Stimulated activated CD4-positive, alpha-beta T cell treated with anti-CD3 and anti-CD28 coated beads, Interleukin-12 subunit alpha, Interleukin-12 subunit beta, amount 100 ng/mL, for 48 hours (primary cell): ENCODE measurements around the gene TSPAN2.

Experiments used
- DNase-seq, 3 donors: peaks; one replicate each; pipeline ENCODE4 v3.0.0-alpha.2; 2020; ENCODE audit warnings: low read depth in 2 of 3, low spot score in 1 of 3

Gene TSPAN2

DNA sequence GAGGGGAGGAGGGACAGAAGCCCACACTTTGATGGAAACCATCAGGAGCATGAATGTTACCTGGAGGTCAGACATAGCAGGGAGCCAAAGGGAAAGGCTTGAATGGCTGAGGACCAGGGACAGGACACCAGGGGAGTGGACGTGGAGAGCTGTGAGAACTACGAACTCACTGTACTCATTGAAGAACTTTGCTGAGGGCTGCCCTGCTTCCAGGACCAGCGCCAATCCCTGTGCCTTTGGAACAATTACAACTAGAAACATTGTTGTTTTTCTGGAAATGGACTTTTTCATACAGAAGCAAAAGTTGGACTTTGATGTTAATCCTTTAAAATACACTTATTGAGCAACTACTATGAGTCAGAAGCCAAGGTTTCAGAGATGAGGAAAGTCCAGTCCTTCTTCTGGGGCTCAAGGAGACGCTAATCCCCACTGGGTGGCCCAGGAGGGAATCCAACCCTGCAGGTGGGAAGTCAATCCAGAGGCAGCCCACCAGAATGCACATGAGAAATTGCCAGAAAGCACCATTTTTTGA, 12.9 kb downstream of the TSPAN2 start:
- no peak for DNase-seq

DNA sequence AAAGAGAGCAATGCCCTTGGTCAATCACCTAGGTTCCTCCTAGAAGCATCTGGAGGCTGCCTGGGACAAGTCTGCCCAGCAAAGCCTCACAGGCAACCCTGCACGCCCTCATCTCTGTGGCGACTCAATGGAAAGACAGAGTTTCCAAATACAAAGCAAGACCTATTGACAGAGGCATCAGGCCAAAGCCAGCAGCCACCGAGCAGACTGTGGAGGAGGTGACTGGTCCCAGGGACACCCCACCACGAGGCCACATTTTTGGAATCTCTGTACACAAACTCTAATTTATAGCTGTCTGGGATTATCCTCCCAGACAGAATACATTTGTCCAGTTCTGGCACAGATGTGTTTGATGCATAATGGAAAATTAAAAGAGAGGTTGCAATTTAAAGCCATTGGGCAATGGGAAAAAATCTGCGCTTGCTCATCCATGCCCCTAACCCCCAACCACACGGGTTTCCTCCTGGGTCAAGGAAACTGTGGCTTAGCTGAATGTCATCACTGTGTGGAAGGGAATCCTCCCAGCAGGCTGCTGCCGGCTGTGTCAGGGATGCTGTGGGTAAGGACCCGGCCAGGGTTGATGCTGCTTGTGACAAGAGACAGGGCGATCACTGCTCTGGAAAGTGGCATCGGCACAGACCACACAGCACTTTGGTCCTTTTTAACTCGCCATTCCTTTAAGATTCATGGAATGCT, 14.3 kb downstream of the TSPAN2 start:
- no peak for DNase-seq

DNA sequence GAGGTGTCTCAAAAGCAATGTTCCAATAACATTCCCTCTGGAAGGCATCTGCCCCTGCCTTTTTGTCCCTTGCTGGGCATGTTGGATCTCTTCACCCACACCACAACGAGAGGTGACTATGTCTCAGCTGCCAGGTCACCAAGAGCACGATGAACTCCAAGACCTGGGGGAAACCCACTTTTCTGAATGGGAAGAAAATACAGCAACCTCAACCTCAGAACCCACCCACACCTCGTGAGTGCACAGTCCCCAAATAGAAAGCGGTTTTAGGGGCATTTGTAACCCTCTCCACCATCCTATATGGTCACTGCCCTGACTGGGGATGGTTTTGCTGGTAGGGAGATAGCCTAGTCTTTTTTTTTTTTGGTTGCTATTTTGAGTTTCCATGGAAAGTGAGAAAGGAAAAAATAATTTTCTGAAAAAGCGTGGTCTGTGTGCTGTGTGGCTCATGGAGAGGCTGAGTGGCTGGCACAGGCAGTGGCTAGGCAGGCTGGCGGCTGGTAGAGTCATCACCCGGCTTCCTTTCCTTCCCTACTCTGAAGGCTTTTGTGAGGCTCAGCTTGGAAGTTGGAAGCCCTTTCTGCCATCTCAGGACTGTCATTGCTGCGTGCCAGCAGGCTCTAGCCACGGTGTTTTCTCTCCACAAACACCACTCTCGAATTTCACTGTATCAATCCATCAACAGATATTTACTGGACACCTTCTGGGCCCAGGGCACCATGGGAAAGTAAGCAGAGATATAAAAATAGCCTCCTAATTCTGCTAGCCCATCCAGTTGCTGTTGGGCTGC, 15.8 kb downstream of the TSPAN2 start:
- DNase-seq, result no peak

DNA sequence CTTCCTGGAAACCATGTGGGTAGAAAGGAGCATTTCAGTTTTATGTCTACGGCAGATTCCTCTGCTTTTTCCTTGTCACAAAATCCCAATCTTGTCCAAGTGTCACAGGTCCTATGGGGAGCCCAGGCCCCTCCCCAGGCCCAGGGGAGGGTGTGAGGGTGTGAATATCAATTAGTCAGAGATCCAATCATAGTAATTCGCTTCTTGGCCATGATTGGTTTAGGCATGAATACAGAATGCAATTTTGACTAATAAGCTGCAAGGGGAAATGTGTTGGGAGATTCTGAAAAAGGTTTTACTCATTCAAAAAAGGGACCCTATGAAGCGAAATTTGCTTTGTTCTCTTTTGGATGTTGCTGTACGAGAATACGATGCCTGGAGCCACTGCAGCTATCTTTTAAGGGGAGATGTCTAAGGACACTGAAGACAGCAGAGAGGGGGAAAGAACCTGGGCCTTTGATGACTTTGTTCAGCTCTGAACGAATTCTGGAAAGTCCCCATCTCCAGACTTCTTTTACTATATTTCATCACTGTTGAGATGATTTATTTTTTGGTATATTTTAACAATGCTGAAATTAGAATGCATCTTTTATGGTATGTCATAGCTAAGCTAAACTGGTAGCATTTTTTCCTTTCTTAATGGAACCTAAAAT, 18.2 kb downstream of the TSPAN2 start:
- no peak for DNase-seq

DNA sequence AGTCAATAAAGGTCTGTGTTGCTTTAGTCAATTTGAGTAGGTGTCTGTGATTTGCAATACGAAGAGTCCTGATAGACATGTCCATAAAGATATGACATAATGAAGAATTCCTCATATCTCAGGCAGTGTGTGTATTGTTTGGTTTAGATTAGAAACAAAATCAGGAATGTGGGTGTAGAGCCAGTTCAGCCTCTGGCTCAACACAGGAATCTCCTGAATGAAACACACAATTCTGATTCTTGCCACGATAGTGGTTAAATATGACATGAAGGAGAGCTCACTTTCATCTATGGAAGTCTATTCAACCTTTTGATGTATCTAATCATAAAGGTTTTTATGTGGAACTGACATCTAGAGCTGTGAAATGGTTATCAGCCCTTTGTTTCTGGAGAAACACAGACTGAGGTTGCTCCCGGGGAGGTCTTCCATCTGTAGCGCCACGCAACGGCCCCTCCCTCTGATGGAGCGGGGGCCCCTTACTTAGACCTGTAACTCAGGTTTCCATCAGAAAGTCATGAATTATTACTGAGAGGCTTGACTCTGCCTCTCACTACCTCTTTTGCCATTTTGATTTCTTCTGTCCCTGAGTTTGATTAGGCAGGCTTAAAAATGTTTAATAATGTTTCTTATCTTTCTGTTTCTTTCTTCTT, 19.5 kb downstream of the TSPAN2 start:
- no peak for DNase-seq

DNA sequence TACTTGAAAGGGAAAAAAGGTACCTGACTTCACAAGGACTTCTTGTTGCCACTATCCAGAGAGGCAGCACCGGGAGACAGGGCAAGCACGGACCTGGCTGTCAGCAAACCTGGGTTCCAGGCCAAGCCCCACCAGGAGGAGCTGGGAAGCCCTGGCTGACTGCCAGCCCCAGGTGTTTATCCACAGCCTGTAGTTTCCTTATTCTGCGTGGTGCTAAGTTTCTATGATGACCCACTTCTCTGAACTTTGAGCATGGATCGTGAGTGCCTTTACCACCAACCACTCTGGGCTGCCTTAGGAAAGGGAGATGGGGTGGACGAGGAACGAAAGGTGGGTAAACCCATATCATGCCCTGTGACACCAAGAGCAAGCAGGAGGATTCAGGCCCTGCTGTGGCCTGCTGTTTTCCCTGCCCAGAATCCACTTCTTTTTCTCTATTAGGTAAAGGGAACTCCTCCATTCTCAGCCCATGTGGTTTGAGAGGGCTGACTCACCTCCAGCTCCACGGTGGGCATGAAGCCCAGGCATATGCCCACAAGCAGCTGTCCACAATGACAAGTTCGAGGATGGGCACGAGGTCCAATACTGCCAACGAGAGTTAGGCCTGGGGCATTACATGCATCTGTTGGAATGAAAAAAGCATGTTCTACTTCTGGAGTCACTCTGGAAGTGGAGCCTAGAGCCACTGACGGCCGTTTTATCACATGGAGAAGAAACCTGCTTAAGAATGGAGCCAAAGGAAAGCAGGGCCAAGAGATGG, 20.3 kb downstream of the TSPAN2 start:
- no peak for DNase-seq

DNA sequence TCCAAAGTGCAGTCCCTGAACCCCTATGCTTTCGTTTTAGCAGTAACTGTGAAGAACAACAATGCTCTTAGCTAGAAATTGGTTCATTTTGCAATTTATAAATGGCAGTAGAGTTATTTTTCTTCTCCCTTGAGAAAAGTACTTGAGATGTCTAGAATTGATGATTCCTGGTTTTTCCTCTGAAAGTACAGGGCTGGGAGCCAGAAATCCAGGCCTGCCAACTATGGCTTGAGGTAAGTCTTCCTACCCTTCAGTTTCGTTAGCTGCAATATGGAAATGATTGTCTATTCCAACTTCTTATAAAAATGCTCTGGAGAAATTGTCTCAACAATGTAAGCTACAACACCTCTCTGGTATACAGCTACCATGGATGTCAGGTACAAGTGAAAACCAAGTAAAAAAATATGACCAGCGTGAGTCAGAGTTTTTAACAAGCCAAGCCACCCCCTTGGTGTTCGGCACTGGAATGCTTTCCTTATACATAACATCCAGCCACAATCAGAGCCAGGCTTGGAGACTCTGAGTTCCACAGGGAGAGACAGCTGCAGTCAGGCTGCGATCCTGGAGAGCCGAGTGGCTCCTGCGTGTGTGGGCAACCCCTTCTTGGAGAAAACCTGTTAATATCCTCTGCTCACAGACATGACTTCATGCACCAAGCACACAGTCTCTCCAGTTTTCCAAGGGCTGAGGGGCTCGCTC, 22.0 kb downstream of the TSPAN2 start:
- no peak for DNase-seq

DNA sequence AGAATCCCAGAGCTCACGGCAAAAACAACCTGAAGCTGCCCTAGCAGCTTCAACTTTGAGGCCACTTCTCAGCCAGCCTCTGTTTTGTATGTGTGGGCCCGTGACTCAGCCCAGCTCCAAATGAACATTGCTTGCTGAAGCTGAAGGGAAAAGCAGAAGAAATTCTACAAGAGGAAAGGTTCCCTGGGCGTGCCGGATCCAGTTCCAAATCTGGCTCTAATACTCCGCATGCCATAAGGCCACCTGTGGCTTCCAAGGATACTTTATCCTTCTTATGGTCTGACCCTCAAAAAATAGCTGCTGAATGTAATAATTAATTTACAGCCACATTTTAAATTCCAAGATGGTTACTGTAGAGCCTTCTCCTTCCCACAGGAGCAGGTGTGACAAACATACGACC, 24.3 kb downstream of the TSPAN2 start:
- no peak for DNase-seq

DNA sequence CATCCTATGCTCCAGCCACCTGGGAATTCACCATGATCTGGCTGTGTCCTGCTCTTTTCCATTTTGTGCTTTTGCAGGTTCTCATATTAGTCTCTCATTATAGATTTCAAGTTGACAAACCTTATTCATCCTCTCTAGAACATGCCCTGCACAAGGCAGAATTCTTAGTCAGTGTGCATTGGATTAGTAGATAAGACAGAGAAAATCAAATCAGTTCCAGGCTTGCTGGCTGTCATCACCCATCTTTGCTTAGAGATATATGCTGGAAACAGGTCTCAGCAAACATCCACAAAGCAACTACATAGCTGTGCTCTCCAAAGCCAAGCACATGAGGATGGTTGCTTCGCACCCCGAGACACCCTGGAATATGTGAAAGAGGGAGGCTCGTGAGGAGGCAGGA, 24.8 kb downstream of the TSPAN2 start:
- no peak for DNase-seq

DNA sequence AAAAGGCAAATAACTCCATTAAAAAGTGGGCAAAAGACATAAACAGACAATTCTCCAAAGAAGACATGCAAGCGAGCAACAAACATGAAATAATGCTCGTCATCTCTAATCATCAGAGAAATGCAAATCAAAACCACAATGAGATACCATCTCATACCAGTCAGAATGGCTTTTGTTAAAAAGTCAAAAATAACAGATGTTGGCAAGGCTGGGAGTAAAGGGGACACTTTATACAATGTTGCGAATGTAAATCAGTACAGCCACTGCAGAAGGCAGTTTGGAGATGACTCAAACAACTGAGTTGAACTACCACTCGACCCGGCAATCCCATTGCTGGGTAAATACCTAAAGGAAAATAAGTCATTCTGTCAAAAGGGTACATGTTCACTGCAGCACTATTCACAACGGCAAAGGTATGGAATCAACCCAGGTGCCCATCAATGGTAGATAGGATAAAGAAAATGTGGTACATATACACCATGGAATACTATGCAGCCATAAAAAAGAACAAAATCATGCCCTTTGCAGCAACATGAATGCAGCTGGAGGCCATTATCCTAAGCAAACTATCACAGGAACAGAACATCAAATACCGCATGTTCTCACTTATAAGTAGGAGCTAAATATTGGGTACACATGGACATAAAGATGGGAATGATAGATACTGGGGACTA, 25.9 kb downstream of the TSPAN2 start:
- peak in 1 of 3 donors; percentile 13 for DNase-seq

DNA sequence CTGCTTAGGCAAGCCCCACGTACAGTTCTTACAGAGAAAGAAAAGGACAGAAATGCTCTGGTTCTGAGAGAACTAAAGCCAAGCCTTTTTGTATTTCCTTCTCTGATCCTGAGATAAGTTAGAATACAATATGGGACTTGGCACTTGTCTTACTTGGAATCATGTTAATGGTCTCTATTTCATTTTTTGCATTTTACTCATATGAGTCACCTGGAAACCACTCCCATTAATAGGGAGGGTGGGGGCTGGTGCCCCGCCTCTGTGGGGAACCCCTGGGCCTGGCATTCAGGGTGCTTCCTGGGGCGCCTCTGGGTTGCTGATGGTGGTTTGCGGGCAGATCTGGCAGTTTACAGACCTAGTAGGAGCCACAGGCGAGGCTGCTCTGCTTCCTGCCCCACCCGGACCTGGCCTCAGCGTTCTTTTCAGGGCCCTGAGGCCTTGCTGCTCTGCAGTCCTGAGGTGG, 26.7 kb downstream of the TSPAN2 start:
- peak; percentile 73 to 77 (median 76) for DNase-seq

DNA sequence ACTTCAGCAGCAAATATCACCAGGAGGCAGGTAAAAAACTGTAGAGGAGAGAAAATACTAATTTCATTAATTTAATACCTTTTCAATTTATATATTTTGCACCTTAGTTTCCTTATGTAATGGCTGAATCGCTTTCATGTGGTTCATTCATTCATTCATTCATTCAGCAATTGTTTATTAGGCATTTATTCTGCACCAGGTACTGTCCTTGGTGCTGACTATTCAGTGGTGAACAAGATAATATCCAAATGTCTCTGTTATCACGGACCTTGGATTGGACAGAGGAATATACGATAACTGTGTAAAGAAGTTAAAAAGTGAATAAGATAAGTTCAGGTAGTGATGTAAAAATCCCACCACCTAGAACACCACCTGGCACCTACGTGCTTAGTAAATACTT, 28.8 kb downstream of the TSPAN2 start:
- DNase-seq, result no peak

DNA sequence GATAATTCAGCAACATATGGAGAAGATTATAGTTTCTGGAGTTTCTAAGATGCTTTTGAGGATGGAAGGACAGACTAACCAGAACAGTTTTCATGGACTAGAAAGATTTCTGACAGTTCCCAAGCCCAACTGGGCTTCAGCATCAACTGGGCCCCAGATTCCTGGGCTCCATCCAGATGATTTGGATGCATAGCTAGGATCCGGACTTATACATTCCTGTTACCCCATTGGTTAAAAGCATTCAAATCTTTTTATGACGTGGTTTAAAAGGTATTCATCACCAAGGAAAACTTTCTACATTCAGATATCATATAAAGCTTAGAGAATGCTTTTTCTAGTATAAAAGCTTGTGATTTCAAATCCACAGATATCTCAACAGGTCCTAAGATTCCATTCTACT, 30.0 kb downstream of the TSPAN2 start:
- no peak for DNase-seq

DNA sequence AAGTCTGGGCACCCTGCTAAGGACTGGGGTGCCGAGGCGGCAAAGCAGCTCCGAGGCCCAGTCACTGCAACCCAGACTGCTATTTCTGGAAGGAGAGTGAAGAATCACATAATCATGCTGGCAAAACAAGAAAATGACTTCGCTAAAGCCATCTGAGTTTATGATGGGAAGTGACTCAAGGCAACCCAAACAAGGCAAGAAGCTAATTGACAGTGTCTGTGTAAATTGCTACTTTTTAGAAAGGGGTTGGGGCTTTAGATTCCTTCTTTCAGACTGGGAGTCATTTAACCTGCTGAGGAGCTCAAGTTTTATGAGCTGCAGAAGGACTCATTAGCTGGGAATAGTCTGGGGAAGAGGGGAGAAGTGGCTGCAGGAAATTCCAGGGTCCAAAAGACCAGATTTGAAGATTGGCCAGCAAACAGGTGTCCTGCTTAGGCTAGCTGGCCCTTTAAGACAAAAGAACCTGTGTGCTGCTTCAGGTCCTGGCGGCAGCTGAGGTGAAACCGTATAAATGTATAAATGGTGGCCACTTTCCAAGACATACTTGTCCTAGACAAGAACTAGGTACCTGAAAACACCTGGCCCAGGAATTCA, 31.5 kb downstream of the TSPAN2 start:
- no peak for DNase-seq

DNA sequence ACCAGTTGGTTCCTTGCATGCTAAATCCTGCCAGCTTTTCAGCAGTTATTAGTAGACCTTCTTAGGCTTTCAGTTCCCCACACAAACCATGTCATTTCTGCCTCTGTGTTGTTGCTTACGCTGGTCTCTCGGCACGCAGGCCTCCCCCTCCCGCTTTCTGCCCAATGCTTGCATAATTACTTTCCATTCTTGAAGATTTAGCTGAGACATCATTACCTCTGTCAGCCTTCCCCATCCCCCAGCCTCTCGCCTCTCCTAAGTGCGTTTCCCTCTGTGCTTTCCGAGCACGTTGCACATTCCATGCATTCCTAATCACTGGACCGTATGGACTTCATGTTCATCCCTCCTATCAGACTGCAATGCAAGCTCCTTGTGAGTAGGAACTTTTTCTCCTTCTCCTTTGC, 32.9 kb downstream of the TSPAN2 start:
- no peak for DNase-seq

DNA sequence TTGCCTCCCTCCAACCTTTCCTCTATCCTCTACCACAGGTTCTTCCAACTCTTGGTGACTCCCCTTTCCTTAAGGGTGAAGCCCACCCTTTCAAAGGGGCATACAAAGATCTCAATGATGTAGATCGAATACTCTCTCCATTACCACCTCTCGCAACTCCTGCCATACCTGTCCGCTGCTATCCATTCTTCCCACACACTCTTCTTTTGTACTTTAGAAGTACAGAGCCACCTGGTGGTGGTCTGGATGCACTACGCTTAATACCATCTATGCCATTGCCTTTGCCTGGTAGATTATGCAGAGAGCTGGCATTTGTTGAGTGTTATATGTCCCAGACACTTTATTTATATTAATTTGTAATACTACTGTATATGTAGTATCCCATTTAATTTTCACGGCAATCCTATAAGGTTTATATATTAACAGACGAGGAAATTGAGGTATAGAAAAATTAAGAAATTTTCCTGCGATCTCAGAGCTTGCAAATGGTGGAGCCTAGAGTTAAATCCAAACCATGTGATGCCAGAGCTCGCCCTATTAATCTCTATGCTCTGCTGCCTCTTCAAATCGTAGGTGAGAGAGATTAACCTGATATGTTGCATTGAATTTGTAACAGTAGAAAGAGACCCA, 36.7 kb downstream of the TSPAN2 start:
- DNase-seq, result peak; percentile 34 to 50 (median 37)

DNA sequence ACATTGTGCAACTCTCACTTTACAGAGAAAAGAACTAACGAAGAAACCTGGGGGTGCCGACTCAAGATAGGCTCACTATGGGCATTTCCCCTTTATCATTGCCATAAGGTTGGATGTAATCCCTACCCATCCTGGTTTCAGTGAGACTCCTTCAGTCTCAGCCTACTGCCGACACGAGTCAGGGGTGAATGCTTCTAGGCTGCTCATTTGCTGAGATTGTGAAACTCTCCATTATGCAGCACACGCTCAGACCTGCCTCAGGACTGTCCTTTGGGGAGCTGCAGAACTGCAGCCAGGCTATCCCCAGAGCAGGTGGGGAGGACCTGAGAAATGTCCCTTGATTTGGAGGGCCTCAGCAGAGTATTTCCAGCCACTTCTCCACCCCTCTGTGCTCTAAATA, 37.5 kb downstream of the TSPAN2 start:
- DNase-seq, result no peak

DNA sequence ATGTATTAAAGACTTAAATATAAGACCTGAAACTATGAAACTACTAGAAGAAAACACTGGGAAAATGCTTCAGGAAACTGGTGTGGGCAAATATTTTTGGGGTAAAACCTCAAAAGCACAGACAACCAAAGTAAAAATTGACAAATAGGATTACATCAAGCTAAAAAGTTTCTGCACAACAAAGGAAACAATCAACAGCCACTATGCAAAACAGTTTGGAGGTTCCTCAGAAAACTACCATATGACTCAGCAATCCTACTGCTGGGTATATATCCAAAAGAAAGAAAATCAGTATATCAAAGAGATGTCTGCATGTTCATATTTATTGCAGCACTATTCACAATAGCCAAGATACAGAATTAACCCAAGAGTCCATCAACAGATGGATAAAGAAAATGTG, 42.6 kb downstream of the TSPAN2 start:
- no peak for DNase-seq

DNA sequence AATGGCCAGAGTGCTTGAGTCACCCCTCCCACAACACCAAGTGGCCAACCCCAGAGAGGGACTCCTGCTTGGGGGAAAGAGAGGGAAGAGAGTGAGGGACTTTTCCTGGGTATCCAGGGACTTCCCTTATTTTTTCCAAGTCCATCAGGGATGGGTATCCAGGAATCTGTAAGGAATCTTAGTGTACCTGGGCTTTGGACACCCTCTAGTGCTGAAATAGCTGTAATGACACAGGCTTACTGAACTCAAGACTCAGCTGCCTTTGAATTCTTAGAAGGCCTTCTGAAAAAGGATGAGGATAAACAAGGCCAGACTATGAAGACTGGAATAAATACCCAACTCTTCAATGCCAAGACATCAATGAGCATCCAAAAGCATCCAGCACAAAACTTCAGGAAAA, 47.6 kb downstream of the TSPAN2 start:
- DNase-seq, result no peak
